ENCODE results near the gene SHCBP1L. TPM values are rescaled to one million over a fixed set of nuclear protein-coding genes. Genes with fewer than 3 reads are reported as not detected.

The SHCBP1L gene
- total RNA-seq, 2 donors from 2014 or later: not detected

DNA sequence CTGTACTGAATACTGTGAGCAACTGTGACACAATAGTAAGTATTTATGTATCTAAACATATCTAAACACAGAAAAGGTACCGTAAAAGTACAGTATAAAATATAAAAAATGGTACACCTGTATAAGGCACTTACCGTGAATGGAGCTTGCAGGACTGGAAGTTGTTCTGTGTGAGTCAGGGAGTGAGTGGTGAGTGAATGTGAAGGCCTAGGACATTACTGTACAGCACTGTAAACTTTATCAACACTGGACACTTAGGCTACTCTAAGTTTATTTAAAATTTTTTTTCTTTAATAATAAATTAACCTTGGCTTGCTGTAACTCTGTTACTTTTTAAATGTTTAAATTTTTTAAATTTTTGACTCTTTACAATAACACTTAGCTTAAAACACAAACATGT lies 24.5 kb upstream of the SHCBP1L start:
- no peaks in the 10 kb centered on the region for H3K36me3 Mint-ChIP-seq (ENCODE audit: low read depth)
- Histone ChIP-seq H3K27me3 (ENCODE audit: control insufficient read depth, insufficient read depth, low read length, poor library complexity, severe bottlenecking) (peaks cover 5% of the 10 kb centered on the region), H3K9me3 (ENCODE audit: control insufficient read depth, low read length) (no peaks in the 10 kb centered on the region), H3K9ac (ENCODE audit: extremely low read depth, low read length, poor library complexity, severe bottlenecking) (no peak overlapping the region), H3K36me3 (ENCODE audit: control insufficient read depth, insufficient read depth, low read length) (no peaks in the 10 kb centered on the region), H3K4me1 (ENCODE audit: control insufficient read depth, insufficient read depth, low read length) (no peaks in the 10 kb centered on the region), H3K27ac (ENCODE audit: low read depth, low read length) (no peak overlapping the region), H3K4me3 (ENCODE audit: low read length) (no peak overlapping the region)
- DNase-seq: no peak
- no peak overlapping the region for H3K27ac Mint-ChIP-seq
- WGBS, 2 experiments (ENCODE audit: insufficient coverage in 1 of 2, insufficient read length in 1 of 2): 97% methylated on average over 2 of the region's 2 CpGs; no CpG with 5 or more reads in 1 of the 2 experiments
- no peak overlapping the region for H3K4me3 Mint-ChIP-seq
- H3K27me3 Mint-ChIP-seq (ENCODE audit: insufficient read depth): no peaks in the 10 kb centered on the region
- H3K4me1 Mint-ChIP-seq: peaks cover 4% of the 10 kb centered on the region
- TF ChIP-seq, protein P1, sequence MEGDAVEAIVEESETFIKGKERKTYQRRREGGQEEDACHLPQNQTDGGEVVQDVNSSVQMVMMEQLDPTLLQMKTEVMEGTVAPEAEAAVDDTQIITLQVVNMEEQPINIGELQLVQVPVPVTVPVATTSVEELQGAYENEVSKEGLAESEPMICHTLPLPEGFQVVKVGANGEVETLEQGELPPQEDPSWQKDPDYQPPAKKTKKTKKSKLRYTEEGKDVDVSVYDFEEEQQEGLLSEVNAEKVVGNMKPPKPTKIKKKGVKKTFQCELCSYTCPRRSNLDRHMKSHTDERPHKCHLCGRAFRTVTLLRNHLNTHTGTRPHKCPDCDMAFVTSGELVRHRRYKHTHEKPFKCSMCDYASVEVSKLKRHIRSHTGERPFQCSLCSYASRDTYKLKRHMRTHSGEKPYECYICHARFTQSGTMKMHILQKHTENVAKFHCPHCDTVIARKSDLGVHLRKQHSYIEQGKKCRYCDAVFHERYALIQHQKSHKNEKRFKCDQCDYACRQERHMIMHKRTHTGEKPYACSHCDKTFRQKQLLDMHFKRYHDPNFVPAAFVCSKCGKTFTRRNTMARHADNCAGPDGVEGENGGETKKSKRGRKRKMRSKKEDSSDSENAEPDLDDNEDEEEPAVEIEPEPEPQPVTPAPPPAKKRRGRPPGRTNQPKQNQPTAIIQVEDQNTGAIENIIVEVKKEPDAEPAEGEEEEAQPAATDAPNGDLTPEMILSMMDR (conservative IDR thresholded peaks at IDR 0.05): no peak
- H3K9me3 Mint-ChIP-seq: peaks cover 5% of the 10 kb centered on the region

DNA sequence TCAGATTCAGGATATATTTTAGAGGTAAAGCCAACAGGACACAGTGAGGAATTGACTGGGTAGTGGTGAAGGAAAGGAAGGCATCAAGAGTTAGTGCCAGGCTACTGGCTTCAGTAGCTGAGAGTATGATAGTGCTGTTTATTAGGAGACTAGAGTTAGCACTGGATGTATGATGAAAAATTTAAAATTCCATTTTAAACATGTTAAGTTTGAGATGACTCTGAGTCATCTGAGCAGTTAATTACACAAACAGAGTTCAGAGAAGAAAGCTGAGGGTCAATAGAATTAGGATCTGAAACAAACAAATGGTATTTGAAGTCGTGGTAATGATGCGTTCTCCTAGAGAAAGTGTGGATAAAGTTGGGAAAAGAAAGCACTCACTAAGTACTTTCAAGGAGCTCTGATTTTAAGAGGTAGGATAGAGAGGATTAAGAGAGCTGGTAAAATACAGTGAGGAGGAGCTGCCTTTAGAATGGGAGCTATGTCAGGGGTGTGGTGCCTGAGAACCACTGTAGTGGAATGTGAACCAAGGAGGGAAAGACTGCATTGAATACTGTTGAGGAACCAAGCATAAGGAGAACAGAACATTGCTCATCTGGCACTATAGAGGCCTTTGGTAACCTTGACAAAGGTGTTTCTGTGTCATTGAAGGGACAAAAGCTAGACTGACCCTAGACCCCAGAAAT lies 21.7 kb upstream of the SHCBP1L start:
- Histone ChIP-seq H3K9me3 (ENCODE audit: control insufficient read depth, low read length) (no peaks in the 10 kb centered on the region), H3K36me3 (ENCODE audit: control insufficient read depth, insufficient read depth, low read length) (no peaks in the 10 kb centered on the region), H3K4me3 (ENCODE audit: low read length) (no peak overlapping the region), H3K9ac (ENCODE audit: extremely low read depth, low read length, poor library complexity, severe bottlenecking) (no peak overlapping the region), H3K27ac (ENCODE audit: low read depth, low read length) (no peak overlapping the region), H3K27me3 (ENCODE audit: control insufficient read depth, insufficient read depth, low read length, poor library complexity, severe bottlenecking) (peaks cover 5% of the 10 kb centered on the region), H3K4me1 (ENCODE audit: control insufficient read depth, insufficient read depth, low read length) (peaks cover 2% of the 10 kb centered on the region)
- Mint-ChIP-seq H3K27me3 (ENCODE audit: insufficient read depth) (no peaks in the 10 kb centered on the region), H3K4me1 (peaks cover 13% of the 10 kb centered on the region), H3K27ac (no peak overlapping the region), H3K36me3 (ENCODE audit: low read depth) (no peaks in the 10 kb centered on the region), H3K9me3 (no peaks in the 10 kb centered on the region), H3K4me3 (no peak overlapping the region)
- WGBS, 2 experiments (ENCODE audit: insufficient coverage in 1 of 2, insufficient read length in 1 of 2): 78 to 86% methylated on average over 2 of the region's 2 CpGs
- no peak for DNase-seq
- TF ChIP-seq, protein P1 (conservative IDR thresholded peaks at IDR 0.05): no peak

DNA sequence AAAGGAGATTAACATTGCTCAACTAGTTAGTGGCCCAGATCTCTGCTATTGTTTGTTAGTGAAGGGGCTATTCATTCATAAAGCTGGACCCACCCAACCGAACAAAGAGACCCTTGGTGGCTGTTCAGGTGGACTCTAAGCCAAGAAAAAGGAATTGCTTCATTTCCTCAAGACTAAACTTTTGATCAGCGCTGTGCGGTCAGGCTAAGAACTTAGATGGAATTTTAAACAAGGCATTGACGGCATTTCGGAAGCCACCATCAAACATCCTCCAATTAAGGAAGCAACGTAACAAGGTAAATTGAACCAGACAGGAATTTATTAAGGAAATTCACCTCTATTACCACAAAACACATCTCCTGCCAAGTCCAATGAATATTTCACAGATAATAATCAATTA lies 19.9 kb upstream of the SHCBP1L start:
- Mint-ChIP-seq H3K4me3 (no peak overlapping the region), H3K27me3 (ENCODE audit: insufficient read depth) (peaks cover 2% of the 10 kb centered on the region), H3K4me1 (peaks cover 12% of the 10 kb centered on the region), H3K27ac (no peak overlapping the region), H3K9me3 (no peaks in the 10 kb centered on the region), H3K36me3 (ENCODE audit: low read depth) (no peaks in the 10 kb centered on the region)
- H3K4me1 ChIP-seq (ENCODE audit: control insufficient read depth, insufficient read depth, low read length): peaks cover 2% of the 10 kb centered on the region
- no peaks in the 10 kb centered on the region for H3K9me3 ChIP-seq (ENCODE audit: control insufficient read depth, low read length)
- WGBS, 2 experiments (ENCODE audit: insufficient coverage in 1 of 2, insufficient read length in 1 of 2): 93 to 100% methylated on average over 3 to 6 of the region's 6 CpGs
- H3K27ac ChIP-seq (ENCODE audit: low read depth, low read length): no peak overlapping the region
- peaks cover 10% of the 10 kb centered on the region for H3K27me3 ChIP-seq (ENCODE audit: control insufficient read depth, insufficient read depth, low read length, poor library complexity, severe bottlenecking)
- H3K4me3 ChIP-seq (ENCODE audit: low read length): no peak overlapping the region
- no peak overlapping the region for H3K9ac ChIP-seq (ENCODE audit: extremely low read depth, low read length, poor library complexity, severe bottlenecking)
- DNase-seq: no peak
- no peaks in the 10 kb centered on the region for H3K36me3 ChIP-seq (ENCODE audit: control insufficient read depth, insufficient read depth, low read length)
- TF ChIP-seq, protein P1 (conservative IDR thresholded peaks at IDR 0.05): no peak
